ENCODE results near the gene CHCHD3.

CHCHD3 gene

DNA sequence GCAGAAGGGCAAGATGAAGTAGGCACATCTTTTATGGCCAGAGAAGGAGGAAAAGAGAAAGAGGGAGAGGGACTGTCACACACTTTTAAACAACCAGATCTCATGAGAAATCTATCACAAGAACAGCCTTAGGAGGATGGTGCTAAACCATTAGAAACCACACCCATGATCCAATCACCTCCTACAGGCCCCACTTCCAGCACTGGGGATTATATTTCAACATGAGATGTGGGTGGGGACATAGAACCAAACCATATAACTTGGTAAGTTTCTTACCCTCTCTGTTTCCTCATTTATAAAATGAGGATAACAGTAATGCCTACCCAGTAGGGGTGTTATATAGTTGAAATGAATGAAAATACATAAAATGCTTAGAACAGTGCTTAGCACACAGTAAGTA lies 66.0 kb downstream of the CHCHD3 start:
- TF ChIP-seq, protein P1, sequence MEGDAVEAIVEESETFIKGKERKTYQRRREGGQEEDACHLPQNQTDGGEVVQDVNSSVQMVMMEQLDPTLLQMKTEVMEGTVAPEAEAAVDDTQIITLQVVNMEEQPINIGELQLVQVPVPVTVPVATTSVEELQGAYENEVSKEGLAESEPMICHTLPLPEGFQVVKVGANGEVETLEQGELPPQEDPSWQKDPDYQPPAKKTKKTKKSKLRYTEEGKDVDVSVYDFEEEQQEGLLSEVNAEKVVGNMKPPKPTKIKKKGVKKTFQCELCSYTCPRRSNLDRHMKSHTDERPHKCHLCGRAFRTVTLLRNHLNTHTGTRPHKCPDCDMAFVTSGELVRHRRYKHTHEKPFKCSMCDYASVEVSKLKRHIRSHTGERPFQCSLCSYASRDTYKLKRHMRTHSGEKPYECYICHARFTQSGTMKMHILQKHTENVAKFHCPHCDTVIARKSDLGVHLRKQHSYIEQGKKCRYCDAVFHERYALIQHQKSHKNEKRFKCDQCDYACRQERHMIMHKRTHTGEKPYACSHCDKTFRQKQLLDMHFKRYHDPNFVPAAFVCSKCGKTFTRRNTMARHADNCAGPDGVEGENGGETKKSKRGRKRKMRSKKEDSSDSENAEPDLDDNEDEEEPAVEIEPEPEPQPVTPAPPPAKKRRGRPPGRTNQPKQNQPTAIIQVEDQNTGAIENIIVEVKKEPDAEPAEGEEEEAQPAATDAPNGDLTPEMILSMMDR (IDR thresholded peaks at IDR 0.05; ENCODE audit: low read depth, low read length): no peak
- no peaks in the 10 kb centered on the region for H3K27me3 ChIP-seq (ENCODE audit: insufficient read depth, low read depth, severe bottlenecking)
- DNase-seq: no peak
- H3K4me3 ChIP-seq (ENCODE audit: low read depth, low read length): no peak overlapping the region
- no peaks in the 10 kb centered on the region for H3K9me3 ChIP-seq (ENCODE audit: severe bottlenecking)
- H3K27ac ChIP-seq: no peak overlapping the region
- no peaks in the 10 kb centered on the region for H3K36me3 ChIP-seq

DNA sequence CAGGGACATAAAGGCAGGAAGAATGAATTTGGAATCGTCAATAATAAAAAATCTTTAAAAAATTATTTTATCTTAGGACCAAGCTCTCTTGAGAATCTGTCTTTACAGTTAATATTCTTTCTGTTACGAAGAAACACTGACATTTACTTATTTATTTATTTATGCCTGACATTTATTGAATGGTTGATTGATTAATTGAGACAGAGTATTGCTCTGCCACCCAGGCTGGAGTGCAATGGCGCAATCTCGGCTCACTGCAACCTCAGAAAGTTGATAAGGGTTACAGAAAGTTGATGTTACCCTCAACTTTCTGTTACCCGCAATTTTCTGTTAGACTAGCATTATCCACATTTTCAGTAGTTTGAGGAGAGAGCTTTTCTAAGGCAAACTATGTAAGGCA lies 70.1 kb downstream of the CHCHD3 start:
- TF ChIP-seq, protein P1 (IDR thresholded peaks at IDR 0.05; ENCODE audit: low read depth, low read length): no peak

DNA sequence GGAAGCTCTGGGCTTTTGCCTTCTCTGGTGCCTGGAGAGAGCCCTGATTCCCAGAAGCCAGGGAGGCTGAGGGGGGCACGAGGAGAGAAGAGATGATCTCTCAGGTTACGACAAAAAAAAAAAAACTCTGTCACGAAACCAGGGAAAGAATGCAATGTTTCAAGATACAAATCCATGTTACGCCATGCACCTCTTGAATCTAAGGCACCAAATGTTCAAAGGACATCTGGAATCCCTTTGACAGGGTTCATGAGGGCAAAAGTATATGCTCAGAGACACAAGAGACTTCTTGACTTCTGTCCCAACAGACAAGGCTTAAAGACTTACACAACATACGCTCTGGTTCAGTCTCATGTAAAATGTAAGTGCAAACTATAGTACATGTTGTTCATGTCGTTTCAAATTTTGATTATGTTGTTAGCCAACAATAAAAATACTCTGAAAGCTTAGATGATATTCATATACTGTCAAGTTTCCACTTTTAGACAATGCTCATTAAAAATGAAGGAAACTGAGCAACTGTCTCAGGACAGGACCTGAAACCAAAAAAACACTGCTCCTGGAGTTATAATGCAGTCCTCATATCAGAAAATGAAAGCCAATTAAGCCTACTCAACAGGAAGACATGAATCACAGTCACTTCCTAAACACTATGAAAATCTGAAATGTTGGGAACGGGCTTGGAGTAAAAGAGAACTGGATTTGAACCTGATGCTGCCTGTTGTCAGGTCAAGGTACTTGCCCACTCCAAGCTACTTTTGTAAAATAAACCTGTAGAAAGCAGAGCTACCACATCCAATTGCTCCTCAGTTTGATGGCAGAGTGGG lies 72.3 kb downstream of the CHCHD3 start:
- H3K9me3 ChIP-seq (ENCODE audit: severe bottlenecking): no peaks in the 10 kb centered on the region
- H3K36me3 ChIP-seq: no peaks in the 10 kb centered on the region
- H3K27ac ChIP-seq: no peak overlapping the region
- no peak overlapping the region for H3K4me3 ChIP-seq (ENCODE audit: low read depth, low read length)
- TF ChIP-seq, protein P1 (IDR thresholded peaks at IDR 0.05; ENCODE audit: low read depth, low read length): no peak
- no peaks in the 10 kb centered on the region for H3K27me3 ChIP-seq (ENCODE audit: insufficient read depth, low read depth, severe bottlenecking)
- DNase-seq: no peak

More for the DNA sequence above, 70.1 kb downstream of the CHCHD3 start:
- Histone ChIP-seq H3K4me3 (ENCODE audit: low read depth, low read length) (no peak overlapping the region), H3K27ac (no peak overlapping the region), H3K27me3 (ENCODE audit: insufficient read depth, low read depth, severe bottlenecking) (no peaks in the 10 kb centered on the region), H3K36me3 (no peaks in the 10 kb centered on the region), H3K9me3 (ENCODE audit: severe bottlenecking) (no peaks in the 10 kb centered on the region)
- DNase-seq: no peak

DNA sequence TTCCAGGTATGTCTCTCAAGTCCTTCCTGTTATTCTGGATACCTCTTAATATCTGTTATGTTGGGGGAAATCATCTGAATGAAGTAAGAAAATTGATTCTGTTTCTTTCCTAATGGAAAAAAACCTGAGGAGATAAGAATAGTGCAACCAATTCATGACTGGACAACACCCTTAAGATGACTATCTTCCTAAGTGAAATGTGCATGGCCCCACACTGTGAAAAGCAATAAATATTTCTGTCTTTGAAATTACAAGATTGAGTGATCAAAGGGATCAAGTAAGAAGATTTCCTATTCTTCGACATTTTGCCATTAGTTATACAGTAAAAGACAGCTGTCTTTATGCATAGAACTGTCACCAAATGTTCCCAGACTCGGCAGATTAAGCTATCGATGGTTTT lies 73.9 kb downstream of the CHCHD3 start:
- Histone ChIP-seq H3K9me3 (ENCODE audit: severe bottlenecking) (no peaks in the 10 kb centered on the region), H3K4me3 (ENCODE audit: low read depth, low read length) (no peak overlapping the region), H3K27ac (no peak overlapping the region), H3K27me3 (ENCODE audit: insufficient read depth, low read depth, severe bottlenecking) (no peaks in the 10 kb centered on the region), H3K36me3 (no peaks in the 10 kb centered on the region; the same call in 1 of the 2 replicates)
- DNase-seq: no peak
- TF ChIP-seq, protein P1 (IDR thresholded peaks at IDR 0.05; ENCODE audit: low read depth, low read length): no peak

DNA sequence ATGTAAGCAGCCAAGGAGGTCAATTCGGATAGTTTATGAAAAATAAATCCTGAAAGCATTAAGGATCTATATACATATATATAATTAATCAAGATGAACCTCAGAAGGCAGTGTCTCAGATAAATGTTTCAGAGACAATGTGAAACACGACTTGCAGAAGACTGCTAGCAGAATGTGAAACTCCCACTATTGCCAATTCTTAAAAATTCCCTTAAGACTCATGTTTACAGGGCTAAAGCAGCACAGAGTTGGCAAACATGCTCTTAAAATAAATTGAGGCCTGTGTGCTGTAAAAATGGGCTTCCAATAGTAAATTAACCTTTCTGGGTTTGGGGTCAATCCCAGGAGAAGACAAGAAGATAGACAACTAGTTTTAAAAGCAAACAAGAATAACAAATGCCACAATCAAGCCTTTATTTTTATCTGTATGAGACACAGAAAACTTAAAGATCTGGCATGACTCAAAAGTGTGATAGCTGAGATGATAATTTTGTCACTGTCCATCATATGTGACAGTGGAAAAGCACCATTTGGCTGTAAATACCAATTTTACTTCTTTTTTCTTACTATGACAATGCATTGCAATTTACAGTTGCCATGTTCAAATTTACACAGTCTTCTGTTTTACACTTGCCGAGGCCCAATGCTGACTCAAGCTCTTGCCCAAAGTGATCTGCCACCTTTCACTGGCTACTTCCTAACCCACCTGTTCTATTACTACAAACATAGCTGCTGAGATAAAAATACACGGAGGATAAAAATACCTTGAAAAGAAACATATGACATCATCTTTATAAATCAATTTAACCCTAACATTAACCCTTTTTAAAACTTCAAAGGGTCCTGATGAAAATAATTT lies 78.6 kb downstream of the CHCHD3 start:
- H3K9me3 ChIP-seq (ENCODE audit: severe bottlenecking): no peaks in the 10 kb centered on the region
- H3K27ac ChIP-seq: no peak overlapping the region
- TF ChIP-seq, protein P1 (IDR thresholded peaks at IDR 0.05; ENCODE audit: low read depth, low read length): no peak
- no peak for DNase-seq
- no peaks in the 10 kb centered on the region for H3K27me3 ChIP-seq (ENCODE audit: insufficient read depth, low read depth, severe bottlenecking)
- H3K36me3 ChIP-seq: no peaks in the 10 kb centered on the region; the same call in 1 of the 2 replicates
- no peak overlapping the region for H3K4me3 ChIP-seq (ENCODE audit: low read depth, low read length)
